ENCODE data around the gene TM7SF3.

The TM7SF3 gene

GRCh38 chr12:27014859-27015729, 910 bp upstream of the TM7SF3 start:
- no peak for FAIRE-seq

DNA sequence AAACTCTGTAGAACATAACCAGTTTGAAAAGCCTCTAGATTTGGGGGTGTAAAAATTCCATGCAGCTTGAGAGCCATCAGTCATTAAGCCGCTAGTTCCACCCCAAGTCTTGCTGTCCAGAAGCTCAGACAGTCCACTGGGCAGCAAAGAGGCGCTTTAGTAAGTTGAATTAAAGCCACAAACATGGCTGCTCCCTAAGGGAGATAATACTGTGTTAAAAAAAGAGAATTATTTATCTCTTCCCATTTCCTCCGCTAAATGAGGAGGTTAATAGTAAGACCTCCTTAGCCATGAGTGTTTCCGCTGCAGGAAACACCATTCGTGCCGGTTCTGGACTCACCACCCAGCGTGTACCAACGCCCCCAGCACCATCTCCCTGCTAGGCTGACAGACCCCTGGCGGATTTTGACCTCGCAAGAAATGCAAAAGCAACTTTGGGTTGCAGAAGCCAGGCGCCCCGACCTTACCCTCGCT, 536 bp downstream of the TM7SF3 start:
- FAIRE-seq: no peak

GRCh38 chr12:27012982-27013255, 1.3 kb downstream of the TM7SF3 start:
- FAIRE-seq: no peak

DNA sequence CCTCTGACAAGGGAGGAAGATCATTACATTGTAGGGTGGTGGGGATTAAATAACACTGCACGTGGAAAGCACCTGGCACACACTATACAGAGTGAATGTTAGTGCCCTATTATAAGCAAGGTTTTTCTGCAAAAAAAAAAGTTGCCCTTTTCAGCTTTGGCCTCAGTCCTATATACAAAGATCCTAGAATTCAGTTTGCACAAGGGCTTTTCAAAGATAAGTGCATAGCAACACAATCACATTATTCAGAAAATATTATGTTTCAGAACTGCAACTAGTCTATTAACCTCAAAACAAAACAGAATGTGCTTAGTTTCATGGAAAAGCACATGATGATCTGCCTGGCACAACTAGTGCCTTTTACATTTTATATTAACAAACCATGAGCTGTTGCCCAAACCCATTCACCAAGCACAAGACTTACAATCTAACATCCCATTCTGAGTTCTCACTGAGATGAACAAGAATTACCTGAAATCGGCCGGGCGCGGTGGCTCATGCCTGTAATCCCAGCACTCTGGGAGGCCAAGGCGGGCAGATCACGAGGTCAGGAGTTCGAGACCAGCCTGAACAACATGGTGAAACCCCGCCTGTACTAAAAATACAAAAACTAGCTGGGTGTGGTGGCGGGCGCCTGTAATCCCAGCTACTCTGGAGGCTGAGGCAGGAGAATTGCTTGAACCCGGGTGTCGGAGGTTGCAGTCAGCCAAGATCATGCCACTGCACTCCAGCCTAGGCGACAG, 1.8 kb downstream of the TM7SF3 start:
- FAIRE-seq: no peak

- no peak for FAIRE-seq
Measured at GRCh38 chr12:27009881-27010301, 4.3 kb downstream of the TM7SF3 start.

- no peak for FAIRE-seq
Measured at GRCh38 chr12:27008081-27008480, 6.1 kb downstream of the TM7SF3 start.

DNA sequence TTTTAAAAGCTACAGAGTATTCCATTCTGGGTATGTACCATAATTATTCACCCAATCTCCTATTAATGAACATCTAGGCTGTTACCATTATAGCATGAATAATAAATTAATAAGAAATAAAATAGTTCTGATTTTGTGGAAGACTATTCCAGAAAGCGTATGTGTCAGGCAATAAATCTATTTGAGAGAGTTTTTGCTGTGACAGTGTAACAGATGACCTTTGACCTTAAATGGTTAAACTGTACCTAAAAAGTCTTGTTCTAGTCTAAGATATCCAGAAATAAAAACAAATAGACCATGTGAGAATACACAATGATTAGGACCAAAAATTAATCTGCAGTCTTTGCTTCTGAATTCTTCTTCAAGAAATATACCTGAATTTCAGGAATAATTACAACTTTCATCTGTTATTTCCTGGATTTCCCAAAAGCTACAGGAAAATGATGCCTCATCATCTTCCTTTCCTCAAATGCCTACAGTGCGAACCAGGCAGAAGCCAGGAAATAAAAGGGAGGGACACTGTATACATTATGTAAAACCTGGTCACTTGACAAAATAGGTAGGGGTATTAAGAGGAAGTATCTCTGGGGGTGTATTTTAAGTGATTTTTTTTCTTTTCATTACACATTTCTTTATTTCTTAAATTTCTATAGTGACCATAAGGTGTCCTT, 7.3 kb downstream of the TM7SF3 start:
- FAIRE-seq: no peak

DNA sequence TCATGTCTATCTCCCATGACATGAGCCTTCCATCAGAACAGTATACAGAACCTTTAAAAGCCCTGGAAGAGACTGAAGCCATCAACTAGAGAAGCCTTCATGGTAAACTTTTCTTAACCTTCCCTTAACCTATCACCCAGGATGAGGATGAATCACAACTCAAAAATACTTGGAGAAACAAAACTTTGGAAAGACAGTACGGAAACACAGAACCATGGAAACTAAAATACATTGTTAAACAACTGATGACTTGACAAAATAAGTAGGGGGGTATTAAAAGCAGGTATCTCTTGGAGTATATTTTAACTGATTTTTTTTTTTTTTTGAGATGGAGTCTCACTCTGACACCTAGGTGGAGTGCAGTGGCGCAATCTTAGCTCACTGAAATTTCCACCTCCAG, 8.7 kb downstream of the TM7SF3 start:
- no peak for FAIRE-seq

DNA sequence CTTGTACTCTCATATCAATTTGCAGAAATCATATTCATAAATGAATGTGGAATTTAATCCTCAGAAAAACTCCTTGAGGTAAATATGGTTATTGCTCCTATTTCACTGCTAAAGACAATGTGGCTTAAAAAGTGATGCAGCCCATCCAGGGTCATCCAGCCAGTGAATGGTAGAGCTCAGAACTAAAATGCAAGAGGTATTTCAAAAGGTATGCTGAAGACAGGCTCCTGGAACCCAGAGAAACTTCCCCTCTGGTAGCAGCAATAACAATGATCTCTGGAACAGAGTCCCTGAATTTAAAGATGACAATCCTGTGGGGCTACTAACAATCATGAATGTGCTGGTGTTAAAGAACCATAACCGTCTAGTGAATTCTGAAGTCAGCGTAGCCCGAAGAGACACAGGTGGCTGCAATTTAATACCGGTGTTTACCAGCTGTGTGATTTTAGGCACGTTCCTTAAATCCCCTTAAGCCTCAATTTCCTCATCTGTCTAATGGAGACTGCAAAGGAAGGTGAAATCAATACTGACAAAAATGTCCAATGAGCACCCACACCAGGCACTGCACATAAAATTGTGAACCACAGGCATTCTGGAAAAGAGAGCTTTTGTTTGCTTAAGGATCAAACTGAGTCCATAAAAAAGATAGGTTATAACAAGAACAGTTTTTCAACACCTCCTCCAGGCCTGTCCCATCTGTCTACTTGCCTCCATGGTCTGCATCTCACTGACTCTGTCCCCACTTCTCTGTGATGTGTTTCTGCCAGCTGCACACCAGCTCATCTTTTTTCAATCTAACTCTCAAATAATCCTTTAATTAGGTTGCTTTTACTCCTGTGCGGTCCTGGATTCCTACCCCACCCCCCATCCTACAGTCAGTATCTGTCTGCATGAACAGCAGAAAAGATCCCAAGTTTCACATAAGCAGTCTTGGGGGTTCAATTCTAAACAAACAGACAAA, 10.5 kb downstream of the TM7SF3 start:
- no peak for FAIRE-seq

GRCh38 chr12:27002141-27002540, 12.0 kb downstream of the TM7SF3 start:
- no peak for FAIRE-seq

GRCh38 chr12:27001663-27002062, 12.5 kb downstream of the TM7SF3 start:
- no peak for FAIRE-seq

DNA sequence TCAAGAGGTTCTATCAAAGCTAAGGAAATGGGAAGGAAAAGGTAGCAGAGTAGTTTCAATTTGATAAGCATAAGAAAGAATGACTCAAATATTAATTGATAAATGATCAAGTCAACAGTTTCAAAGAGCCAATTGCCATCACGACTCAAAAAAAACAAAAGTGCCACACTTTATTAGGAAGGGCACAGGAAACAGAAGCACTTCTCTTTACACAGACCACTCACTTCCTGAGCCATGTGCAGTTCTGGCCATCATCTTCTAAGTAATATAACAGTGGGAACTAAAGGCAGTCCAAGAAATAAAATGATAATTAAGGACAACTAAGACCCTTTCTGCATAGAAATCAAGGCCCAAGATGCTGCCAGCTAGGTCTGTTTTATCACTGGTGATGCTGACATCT, 13.2 kb downstream of the TM7SF3 start:
- no peak for FAIRE-seq

- FAIRE-seq: no peak
Measured at GRCh38 chr12:26997003-26997402, 17.2 kb downstream of the TM7SF3 start.

- FAIRE-seq: no peak
Measured at GRCh38 chr12:26995706-26996105, 18.5 kb downstream of the TM7SF3 start.

GRCh38 chr12:26994109-26994508, 20.1 kb downstream of the TM7SF3 start:
- FAIRE-seq: no peak

- FAIRE-seq: no peak
Measured at GRCh38 chr12:26991826-26992225, 22.4 kb downstream of the TM7SF3 start.

- FAIRE-seq: no peak
Measured at GRCh38 chr12:26989873-26990272, 24.3 kb downstream of the TM7SF3 start.

DNA sequence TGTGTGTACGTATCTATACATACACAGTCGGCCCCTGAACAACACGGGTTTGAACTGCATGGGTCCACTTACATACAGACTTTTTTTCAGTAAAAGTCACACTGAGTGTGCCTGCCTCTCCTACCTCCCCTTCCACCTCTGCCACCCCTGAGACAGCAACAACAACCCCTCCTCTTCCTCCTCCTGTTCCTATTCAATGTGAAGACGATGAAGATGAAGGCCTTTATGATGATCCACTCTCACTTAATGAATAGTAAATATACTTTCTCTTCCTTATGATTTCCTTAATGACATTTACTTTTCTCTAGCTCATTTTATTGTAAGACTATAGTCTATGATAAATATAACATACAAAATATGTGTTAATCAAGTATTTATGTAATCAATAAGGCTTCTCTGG, 25.5 kb downstream of the TM7SF3 start:
- FAIRE-seq: no peak

GRCh38 chr12:26987634-26988424, 26.4 kb downstream of the TM7SF3 start:
- no peak for FAIRE-seq

DNA sequence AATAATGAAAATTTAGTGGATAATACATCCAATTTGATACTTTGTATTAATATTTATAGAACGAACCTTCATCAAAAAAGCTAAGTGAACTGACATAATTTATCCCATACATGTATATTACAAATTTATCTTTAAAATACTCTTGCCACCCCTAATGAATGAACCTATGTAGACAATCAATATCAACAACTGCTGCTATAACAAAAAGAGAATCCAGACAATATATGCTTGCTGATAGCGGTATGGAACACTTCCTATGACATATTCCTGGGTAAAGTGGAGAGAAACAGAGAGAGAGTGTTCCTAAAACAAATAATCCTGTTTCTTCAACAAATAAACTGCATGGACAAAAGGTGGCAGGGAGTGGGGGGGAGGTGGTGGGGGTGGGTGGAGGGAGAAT, 31.3 kb downstream of the TM7SF3 start:
- FAIRE-seq: no peak

- FAIRE-seq: no peak
Measured at GRCh38 chr12:26979733-26980132, 34.5 kb downstream of the TM7SF3 start.

DNA sequence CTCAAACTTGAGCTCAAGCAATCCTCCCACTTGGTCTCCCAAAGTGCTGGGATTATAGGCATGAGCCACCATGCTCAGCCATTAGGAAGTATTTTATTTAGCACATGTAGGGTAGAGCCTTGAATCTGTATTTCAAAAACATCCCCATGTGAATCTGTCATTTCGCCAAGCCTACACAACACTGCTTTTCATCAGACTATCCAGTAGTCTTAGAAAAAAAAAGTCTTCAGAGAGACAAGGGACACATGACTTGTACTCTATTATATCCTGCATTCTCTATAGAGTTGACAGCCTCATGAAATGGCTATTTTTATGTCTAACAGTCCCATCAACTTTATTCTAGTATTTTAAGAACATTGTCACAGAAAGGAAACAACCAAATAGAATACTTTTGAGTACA, 35.4 kb downstream of the TM7SF3 start:
- no peak for FAIRE-seq
